Endodermal cell (in vitro differentiated cells): Measurements from ENCODE around the gene LIN37. TPM values are rescaled to one million over a fixed set of nuclear protein-coding genes. Genes with fewer than 3 reads are reported as not detected.

Experiments
- DNase-seq: peaks from one replicate; pipeline ENCODE4 v3.0.0-alpha.2; 2017
- H3K27ac ChIP-seq: 2 replicates; pipeline ENCODE4 v1.5.1; 2013; ENCODE audit warnings: mild to moderate bottlenecking, low read depth, low read length, moderate library complexity
- H3K27me3 ChIP-seq: 2 replicates; pipeline ENCODE4 v1.6.1; 2013; ENCODE audit warnings: mild to moderate bottlenecking, low read length, moderate library complexity; ENCODE audit not compliant: insufficient read depth, control insufficient read depth, poor library complexity, severe bottlenecking
- H3K36me3 ChIP-seq: 2 replicates; pipeline ENCODE4 v1.7.0; 2013; ENCODE audit warnings: mild to moderate bottlenecking, low read length, moderate library complexity; ENCODE audit not compliant: control insufficient read depth, insufficient read depth
- H3K4me1 ChIP-seq: one replicate; pipeline ENCODE4 v1.7.0; 2013; ENCODE audit warnings: low read length; ENCODE audit not compliant: control insufficient read depth, insufficient read depth
- H3K4me3 ChIP-seq: 2 replicates; pipeline ENCODE4 v1.5.1; 2013; ENCODE audit warnings: mild to moderate bottlenecking, low read length, moderate library complexity
- H3K9ac ChIP-seq: 2 replicates; pipeline ENCODE4 v1.6.1; 2013; ENCODE audit warnings: mild to moderate bottlenecking, low read length, moderate library complexity; ENCODE audit not compliant: poor library complexity, severe bottlenecking; ENCODE audit errors: extremely low read depth
- H3K9me3 ChIP-seq: 2 replicates; pipeline ENCODE4 v1.6.1; 2013; ENCODE audit warnings: mild to moderate bottlenecking, low read length, moderate library complexity; ENCODE audit not compliant: control insufficient read depth
- H3K27ac Mint-ChIP-seq: 2 replicates; pipeline ENCODE4 v1.8.0; 2020; ENCODE audit warnings: mixed read lengths
- H3K27me3 Mint-ChIP-seq: 2 replicates; pipeline ENCODE4 v1.8.0; 2021; ENCODE audit warnings: mild to moderate bottlenecking, mixed read lengths; ENCODE audit not compliant: insufficient read depth
- H3K36me3 Mint-ChIP-seq: 2 replicates; pipeline ENCODE4 v1.8.0; 2020; ENCODE audit warnings: low read depth, mixed read lengths
- H3K4me1 Mint-ChIP-seq: 2 replicates; pipeline ENCODE4 v1.8.0; 2020; ENCODE audit warnings: mixed read lengths
- H3K4me3 Mint-ChIP-seq: 2 replicates; pipeline ENCODE4 v1.8.0; 2020; ENCODE audit warnings: mild to moderate bottlenecking, moderate library complexity, mixed read lengths
- H3K9me3 Mint-ChIP-seq: 2 replicates; pipeline ENCODE4 v1.8.0; 2020; ENCODE audit warnings: mild to moderate bottlenecking, mixed read lengths
- WGBS, 2 experiments: methylation state at CpG; one replicate each; pipeline versions ENCODE4 v1.1.5 to v1.1.7; 2013; ENCODE audit warnings: missing lambda C conversion rate in 2 of 2, mixed read lengths in 1 of 2; ENCODE audit not compliant: insufficient coverage in 1 of 2, insufficient read length in 1 of 2; 5-methylcytosine and 5-hydroxymethylcytosine counted together
- total RNA-seq, 2 donors: library from RNA; stranded (reverse); fragmentation: NEBNext Ultra II Directional in 1 of 2; extraction: Animal tissue kit (Norgen Biotek cat#: 25700) in 1 of 2; gene quantifications; 2 replicates in 1 of 2; 3 replicates in 1 of 2; pipeline ENCODE4 v1.2.1, GENCODE V29; 2021
- TF ChIP-seq, protein P1 (sequence below): fragments of 200-600 bp; sonication (generic); conservative IDR thresholded peaks from 2 replicates; pipeline ENCODE4 v1.5.0; 2021; ENCODE audit warnings: antibody characterized with exemption, mild to moderate bottlenecking

Gene LIN37
- total RNA-seq, 2 donors from 2014 or later, result 6.6 to 7.6 TPM

DNA sequence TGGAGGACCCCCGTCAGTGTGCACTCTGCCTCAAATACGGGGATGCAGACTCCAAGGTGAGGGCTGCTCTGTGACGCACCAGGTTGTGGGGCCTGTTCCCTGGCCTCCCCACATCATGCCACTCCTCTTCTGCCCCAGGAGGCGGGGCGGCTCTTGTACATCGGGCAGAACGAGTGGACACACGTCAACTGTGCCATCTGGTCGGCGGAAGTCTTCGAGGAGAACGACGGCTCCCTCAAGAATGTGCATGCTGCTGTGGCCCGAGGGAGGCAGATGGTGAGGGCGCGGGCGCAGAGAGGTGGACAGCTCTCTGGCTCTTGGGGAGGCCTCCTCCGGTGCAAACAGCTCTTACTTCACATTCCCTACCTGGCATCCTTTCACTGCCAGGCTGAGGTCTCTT is 19.4 kb upstream of the LIN37 start:
- H3K4me1 Mint-ChIP-seq, result no peaks in the 10 kb centered on the region
- H3K27ac ChIP-seq, result no peak overlapping the region
- DNase-seq, result no peak
- peaks cover 76% of the 10 kb centered on the region for H3K36me3 ChIP-seq
- H3K9me3 Mint-ChIP-seq, result no peaks in the 10 kb centered on the region
- TF ChIP-seq, protein P1, sequence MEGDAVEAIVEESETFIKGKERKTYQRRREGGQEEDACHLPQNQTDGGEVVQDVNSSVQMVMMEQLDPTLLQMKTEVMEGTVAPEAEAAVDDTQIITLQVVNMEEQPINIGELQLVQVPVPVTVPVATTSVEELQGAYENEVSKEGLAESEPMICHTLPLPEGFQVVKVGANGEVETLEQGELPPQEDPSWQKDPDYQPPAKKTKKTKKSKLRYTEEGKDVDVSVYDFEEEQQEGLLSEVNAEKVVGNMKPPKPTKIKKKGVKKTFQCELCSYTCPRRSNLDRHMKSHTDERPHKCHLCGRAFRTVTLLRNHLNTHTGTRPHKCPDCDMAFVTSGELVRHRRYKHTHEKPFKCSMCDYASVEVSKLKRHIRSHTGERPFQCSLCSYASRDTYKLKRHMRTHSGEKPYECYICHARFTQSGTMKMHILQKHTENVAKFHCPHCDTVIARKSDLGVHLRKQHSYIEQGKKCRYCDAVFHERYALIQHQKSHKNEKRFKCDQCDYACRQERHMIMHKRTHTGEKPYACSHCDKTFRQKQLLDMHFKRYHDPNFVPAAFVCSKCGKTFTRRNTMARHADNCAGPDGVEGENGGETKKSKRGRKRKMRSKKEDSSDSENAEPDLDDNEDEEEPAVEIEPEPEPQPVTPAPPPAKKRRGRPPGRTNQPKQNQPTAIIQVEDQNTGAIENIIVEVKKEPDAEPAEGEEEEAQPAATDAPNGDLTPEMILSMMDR, result no peak
- H3K4me1 ChIP-seq, result no peaks in the 10 kb centered on the region
- H3K4me3 Mint-ChIP-seq, result no peak overlapping the region
- no peaks in the 10 kb centered on the region for H3K27me3 Mint-ChIP-seq
- H3K9me3 ChIP-seq, result no peaks in the 10 kb centered on the region
- H3K27ac Mint-ChIP-seq, result no peak overlapping the region
- WGBS, 2 experiments, result 97% methylated on average over 12 to 18 of the region's 18 CpGs
- peaks cover 75% of the 10 kb centered on the region for H3K36me3 Mint-ChIP-seq
- no peak overlapping the region for H3K4me3 ChIP-seq
- H3K27me3 ChIP-seq, result no peaks in the 10 kb centered on the region
- no peak overlapping the region for H3K9ac ChIP-seq

- 91 to 97% methylated on average over 11 of the region's 11 CpGs for WGBS, 2 experiments
- no peak for DNase-seq
- Mint-ChIP-seq H3K36me3 (peaks cover 75% of the 10 kb centered on the region), H3K4me3 (no peak overlapping the region), H3K9me3 (no peaks in the 10 kb centered on the region), H3K4me1 (no peaks in the 10 kb centered on the region), H3K27ac (no peak overlapping the region), H3K27me3 (no peaks in the 10 kb centered on the region)
- Histone ChIP-seq H3K4me3 (no peak overlapping the region), H3K9ac (no peak overlapping the region), H3K9me3 (no peaks in the 10 kb centered on the region), H3K36me3 (peaks cover 77% of the 10 kb centered on the region), H3K27ac (no peak overlapping the region), H3K4me1 (no peaks in the 10 kb centered on the region), H3K27me3 (no peaks in the 10 kb centered on the region)
- TF ChIP-seq, protein P1, result no peak
Observed at GRCh38 chr19:35729763-35730162, 18.6 kb upstream of the LIN37 start.

- Histone ChIP-seq H3K4me1 (no peaks in the 10 kb centered on the region), H3K27me3 (no peaks in the 10 kb centered on the region), H3K36me3 (peaks cover 73% of the 10 kb centered on the region), H3K27ac (no peak overlapping the region), H3K9ac (no peak overlapping the region), H3K9me3 (no peaks in the 10 kb centered on the region), H3K4me3 (no peak overlapping the region)
- H3K9me3 Mint-ChIP-seq, result no peaks in the 10 kb centered on the region
- no peak overlapping the region for H3K27ac Mint-ChIP-seq
- no peak for DNase-seq
- no peaks in the 10 kb centered on the region for H3K27me3 Mint-ChIP-seq
- WGBS, 2 experiments, result 92 to 93% methylated on average over 18 of the region's 18 CpGs
- no peak overlapping the region for H3K4me3 Mint-ChIP-seq
- no peaks in the 10 kb centered on the region for H3K4me1 Mint-ChIP-seq
- TF ChIP-seq, protein P1, result no peak
- peaks cover 74% of the 10 kb centered on the region for H3K36me3 Mint-ChIP-seq
Observed at GRCh38 chr19:35730326-35730725, 18.1 kb upstream of the LIN37 start.
